ENCODE data around the gene ANKRD29.

ANKRD29 gene

DNA sequence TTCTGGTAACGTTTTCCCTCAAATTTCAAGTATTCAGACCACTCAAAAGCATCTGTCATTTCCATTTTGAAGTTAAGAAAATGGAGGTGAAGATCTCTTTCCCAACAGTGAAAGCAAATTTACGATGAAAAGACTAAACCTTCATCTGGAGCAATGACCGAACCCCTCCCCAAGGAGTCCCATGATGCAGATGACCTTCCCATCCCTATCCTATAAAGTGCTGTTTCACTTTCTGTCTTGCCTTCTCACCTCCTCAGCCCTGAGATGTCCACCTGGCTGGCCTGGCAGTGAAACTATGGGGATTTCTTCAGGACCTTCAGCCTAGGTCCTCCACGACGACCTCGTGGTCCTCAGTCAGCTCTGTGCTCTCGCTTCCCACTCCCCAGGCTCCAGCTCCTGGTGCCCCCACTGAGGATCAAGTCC lies 75.5 kb downstream of the ANKRD29 start:
- DNase-seq (ENCODE audit: low spot score) = no peak
- in situ Hi-C loops (cut with MboI; ENCODE audit: low pct_unique_long_range_greater_than_20kb, low sequenced_read_pairs, unreplicated experiment) = no loop called here
- no peak for TF ChIP-seq CTCF (IDR thresholded peaks at IDR 0.05; ENCODE audit: extremely low read depth, insufficient read depth, missing control alignments)

- DNase-seq (ENCODE audit: low spot score) = peak; percentile 96
- peak; percentile 95 for TF ChIP-seq CTCF (IDR thresholded peaks at IDR 0.05; ENCODE audit: extremely low read depth, insufficient read depth, missing control alignments)
- in situ Hi-C loops (cut with MboI; ENCODE audit: low pct_unique_long_range_greater_than_20kb, low sequenced_read_pairs, unreplicated experiment) = no loop called here
Measured at GRCh38 chr18:23586249-23587196, 76.2 kb downstream of the ANKRD29 start, which contains the start of gene NPC1. Gene NPC1 (minus strand): TSS chr18:23586506. CDS start chr18:23586343, 163 bp downstream.

GRCh38 chr18:23585897-23586248 lies 76.8 kb downstream of the ANKRD29 start:
- TF ChIP-seq CTCF (IDR thresholded peaks at IDR 0.05; ENCODE audit: extremely low read depth, insufficient read depth, missing control alignments) = no peak
- no peak for DNase-seq (ENCODE audit: low spot score)
- in situ Hi-C loops (cut with MboI; ENCODE audit: low pct_unique_long_range_greater_than_20kb, low sequenced_read_pairs, unreplicated experiment) = no loop called here

DNA sequence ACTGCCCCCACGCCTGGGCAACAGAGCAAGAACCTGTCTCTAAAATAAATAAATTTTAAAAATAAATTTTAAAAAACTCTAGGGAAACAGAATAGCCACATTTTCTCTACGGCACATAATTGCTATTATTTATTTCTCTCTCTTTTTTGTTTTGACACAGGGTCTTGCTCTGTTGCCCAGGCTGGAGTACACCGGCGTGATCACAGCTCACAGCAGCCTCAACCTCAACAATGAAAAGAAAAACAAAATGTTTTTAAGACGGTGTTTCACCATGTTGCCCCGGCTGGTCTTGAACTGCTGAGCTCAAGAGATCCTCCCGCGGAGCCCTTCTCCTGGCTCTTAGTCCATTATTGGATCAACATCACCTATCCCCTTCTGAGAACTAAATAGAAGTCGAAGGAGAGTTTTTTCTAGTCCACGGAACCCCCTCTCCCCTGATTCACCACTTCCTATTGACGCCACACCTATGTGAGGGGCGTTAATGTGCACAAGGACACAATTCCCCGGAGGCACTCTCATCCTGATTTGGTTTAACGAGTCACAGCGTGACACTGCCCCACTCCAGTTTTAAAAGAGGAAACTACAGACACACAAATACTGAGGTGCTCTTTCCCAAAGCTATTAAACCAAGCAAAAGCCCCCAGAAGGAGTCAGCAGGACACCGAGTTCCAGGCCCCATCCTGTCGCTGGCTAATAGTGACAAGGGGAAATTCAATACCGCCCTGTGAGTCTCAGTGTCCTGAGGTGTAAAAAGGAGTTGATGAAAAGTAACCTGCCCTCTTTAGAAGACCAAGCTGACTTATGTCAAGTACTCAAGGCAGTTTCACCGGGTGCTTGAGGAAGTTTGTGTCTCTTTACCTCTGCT lies 77.5 kb downstream of the ANKRD29 start:
- TF ChIP-seq CTCF (IDR thresholded peaks at IDR 0.05; ENCODE audit: extremely low read depth, insufficient read depth, missing control alignments) = no peak
- in situ Hi-C loops (cut with MboI; ENCODE audit: low pct_unique_long_range_greater_than_20kb, low sequenced_read_pairs, unreplicated experiment) = no loop called here
- DNase-seq (ENCODE audit: low spot score) = peak; percentile 39

DNA sequence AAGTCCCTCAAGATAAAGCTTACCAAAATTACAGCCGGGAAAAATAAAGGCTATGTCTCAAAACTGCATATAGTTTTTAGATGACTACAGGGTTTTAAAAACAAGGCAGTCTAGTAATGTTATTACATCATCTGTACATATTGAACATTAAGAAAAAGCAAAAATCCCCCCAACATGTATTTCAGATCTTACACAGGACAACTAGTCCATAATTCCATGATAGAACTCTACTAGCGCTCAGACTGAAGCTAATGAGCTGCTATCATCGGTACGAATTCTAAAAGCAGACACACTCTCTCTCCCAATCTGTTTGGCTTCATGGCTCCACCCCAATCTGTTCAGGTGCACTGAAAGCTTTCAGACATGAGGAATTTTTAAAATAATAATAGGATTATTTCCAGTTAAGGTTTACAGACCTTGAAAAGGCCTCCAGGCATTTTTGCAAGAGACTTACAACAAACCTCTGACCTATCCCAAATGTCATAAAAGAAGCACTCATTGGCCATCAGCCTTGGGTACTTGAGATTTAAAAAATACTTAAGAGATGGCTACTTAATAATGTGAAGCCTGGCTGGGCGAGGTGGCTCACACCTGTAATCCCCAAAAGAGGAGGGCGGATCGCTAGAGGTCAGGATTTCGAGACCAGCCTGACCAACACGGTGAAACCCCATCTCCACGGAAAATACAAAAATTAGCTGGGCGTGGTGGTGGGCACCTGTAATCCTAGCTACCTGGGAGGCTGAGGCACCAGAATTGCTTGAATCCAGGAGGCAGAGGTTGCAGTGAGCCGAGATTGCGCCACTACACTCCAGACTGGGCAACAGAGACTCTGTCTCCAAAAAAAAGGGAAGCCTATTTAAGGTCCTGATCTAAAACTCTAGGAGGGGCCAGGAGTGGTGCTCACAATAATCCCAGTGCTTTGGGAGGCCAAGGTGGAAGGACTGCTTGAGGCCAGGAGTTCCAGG lies 78.4 kb downstream of the ANKRD29 start:
- no peak for DNase-seq (ENCODE audit: low spot score)
- TF ChIP-seq CTCF (IDR thresholded peaks at IDR 0.05; ENCODE audit: extremely low read depth, insufficient read depth, missing control alignments) = no peak
- in situ Hi-C loops (cut with MboI; ENCODE audit: low pct_unique_long_range_greater_than_20kb, low sequenced_read_pairs, unreplicated experiment) = no loop called here

Data from GM13977 (cell line).